ENCODE measurements around the gene SNX20.

Gene SNX20

DNA sequence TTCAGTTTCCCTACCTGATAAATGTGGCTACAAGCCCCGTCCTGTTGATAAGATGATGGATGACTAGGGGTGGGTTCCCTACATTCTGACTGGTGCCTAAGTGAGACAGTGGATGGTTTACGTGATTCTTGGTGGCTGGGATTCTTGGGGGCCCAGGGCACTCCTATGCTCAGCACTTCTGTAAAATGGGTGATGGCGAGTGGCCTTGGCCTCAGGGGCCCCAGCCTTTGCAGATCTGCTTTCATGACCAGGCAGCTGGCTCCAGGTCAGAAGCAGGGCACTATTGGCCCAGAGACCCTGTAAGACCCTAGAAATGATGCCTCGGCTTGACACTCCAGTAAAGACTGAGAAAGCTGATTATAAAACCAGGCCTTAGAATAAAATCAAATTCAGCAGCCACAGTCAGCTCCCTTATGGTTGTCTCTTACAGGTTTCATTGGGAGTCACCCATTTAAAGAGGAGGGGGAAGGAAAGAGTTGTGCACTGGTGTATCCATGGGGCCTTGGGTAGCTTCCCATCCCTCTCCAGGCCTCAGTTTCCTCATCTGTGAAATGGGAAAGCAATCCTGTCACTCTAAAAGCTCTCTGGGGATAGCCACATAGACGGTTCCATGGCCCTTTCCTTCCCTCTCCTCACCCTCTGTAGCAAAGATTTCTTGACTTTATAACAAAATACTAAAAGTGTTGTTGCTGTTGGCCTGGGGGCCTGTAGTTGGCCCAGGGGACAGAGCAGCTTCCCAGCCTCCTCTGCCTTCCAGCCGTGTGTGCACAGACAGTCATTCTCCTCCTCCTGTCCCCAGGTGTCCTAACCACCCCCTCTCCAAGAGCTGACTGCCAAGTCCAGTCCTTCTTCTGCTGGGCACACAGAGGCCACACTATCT lies 1.2 kb downstream of the SNX20 start:
- ATAC-seq, result no peak
- DNase-seq, result no peak

DNA sequence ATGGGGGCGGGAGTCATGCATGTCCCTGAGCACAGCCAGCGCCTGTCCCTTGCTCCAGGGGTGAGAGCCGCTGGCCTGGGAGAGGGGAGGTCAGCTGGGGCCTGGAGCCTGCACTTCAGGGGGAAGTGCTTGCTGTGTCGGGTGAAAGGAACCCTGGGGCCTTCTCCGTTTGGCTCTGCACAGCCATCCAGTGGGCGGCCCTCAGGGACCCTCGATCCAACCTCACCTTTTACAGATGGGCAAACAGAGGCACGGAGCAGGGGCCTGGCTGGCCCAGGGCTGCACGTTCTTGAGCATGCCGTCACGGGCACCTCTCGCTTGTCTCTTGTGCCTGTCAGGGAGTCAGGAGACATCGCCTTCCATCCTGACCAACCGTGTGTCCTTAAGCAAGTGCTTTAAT lies 1.8 kb downstream of the SNX20 start:
- ATAC-seq (no peak), DNase-seq (no peak)

DNA sequence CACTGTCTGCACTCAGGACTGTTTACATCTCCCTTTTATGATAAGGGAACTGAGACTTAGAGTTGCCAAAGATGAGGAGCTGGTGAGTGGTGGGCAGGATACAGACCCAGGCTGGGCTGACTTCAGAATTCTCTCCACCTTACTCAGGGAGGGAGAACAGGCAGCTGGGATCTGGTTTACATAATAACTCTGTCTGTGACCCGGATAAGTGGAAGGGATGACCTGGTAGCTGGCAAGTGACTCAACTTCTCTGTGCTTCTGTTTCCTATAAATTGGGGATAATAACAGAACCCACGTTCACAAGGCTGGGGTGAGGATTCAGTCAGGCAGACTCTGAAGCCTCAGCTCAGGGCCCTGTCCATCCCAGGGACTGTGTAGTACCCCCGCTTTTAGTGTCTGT lies 2.6 kb downstream of the SNX20 start:
- DNase-seq (no peak), ATAC-seq (no peak)

DNA sequence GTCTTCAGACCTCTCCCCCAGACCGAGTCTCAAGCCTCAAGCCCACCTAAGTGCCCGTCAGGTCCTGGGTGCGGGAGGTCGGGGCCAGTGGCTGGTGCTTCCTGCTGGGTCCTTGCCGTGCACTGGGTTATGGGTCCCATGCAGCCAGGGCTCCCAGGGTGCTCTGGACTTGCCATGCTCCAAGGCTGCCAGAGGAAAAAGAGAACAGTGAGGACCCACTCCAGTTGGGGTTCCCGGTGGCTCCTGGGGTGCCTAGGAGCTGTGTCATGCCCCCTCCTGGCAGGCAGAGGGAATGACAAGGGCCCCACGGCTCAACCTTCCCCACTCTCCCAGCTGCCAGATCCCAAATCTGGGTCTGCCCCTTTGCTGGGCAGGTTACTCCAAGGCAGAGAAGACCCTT lies 3.8 kb downstream of the SNX20 start:
- ATAC-seq, result no peak
- peak; percentile 37 for DNase-seq

DNA sequence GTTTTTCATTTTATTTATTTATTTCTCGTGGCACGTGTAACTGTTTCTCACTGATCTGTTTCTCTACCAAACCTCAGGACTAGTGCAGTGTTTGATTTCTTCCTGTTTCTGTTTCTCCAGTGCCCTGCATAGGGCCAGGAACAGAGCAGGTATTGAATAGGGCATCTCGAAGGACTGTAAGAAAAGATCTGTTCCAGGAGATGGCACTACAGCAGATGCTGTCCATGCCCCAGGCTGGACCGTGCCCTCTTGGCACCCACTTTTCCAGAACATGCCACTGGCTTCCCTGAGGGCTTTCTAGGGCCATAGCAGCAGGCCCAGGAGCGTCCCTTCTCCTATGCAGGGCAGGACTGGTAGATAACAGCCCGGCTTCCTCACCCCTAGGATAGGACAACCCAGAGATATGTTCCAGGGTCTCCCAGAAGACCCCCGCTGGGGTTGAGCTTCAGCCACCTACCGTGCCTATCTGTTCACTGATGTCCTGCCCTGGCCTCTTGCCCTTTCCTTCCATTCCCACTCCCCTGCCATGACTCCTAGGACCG lies 4.4 kb downstream of the SNX20 start:
- no peak for DNase-seq
- no peak for ATAC-seq

DNA sequence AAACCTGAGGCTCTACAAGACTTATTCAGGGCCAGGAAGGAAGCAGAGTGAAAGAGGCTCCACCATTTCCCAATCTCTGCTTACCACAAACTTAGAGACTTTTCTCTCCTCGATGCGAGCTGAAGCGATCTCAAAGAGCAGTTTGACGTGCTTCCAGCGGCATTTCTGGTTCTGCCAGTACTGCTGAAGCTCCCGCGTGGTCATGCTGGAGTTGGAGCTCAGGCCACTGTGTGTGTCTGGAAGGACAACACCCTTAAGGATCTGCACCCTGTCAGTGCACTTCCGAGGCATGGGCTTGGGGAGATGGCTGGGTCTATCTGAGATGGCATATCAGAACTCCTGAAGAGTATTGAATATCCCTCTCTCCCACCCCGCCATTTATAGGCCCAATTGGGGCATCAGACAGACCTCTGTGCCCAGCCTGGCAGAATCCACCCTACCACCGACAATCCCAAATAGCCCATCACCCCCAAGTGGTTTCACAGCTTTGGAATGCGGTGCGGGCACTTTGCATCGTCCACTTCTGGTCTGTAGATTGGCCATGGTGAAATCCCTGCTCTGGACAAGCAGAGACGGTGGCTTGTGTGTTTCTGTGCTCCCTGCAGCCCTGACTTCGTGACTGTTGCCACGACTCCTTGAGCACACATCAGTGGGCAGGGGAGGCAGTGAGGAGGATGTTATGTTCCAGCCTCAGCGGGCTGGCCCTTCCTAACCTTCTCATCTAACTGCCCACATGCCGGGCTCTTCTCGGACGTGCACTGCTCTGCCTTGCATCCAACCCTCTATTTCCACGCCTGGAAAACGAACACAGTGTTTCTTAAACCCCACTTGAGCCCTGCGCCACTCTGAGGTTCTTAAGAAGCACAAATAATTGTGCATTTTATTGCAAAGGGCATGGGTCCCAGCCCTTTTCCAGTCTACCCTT lies 5.2 kb downstream of the SNX20 start:
- DNase-seq, result no peak
- no peak for ATAC-seq

DNA sequence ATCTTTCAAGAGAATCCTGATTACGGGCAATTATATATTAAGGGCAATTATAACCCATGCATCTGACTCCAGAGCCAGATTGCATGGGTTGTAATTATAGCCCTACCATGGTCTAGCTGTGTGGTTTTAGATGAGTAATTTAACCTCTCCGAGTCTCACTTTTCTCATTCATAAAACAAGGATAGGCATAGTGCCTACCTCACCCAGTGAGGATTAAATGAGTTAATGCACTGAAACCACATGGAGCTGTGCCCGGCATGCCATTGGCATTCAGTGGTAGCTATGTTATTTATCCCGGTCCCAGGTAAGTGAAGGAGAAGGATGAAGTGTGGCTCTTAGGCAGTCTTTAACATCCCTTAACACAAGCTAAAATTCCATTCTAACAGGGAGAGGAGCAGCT lies 6.3 kb downstream of the SNX20 start:
- ATAC-seq (no peak), DNase-seq (no peak)

DNA sequence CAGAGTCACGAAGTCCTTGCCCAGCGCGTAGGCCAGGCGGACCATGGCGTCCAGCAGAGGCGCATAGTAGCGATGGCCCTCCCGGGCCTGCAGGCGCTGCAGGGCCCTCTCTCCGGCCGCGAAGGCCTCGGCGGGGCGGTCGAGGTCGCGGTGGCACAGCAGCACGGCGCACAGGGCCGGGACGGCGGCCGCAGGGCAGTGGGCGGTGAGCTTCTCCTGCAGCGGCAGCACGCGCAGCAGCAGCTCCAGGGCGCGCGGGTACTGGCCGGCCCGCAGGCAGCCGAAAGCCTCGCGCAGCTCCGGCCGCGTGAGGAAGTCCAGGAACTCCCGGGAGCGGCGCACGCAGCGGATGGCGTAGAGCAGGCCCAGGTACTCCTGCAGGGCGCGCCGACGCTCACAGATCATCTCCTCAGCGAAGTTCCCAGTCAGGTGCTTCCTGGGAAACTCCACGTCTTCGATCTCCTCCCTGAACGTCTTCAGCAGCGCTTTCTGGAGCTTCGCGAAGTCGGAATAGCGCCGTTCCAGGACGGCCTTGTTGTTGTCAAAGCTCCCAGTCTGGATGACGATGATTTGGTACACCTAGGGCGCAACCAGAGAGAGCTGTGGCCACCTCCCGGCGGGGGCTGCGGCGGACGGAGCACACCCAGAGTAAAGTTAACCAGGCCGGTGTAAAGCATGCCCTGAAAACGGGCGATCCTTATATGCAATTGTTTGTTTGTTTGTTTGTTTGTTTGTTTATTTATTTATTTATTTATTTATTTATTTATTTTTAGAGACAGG lies 7.4 kb downstream of the SNX20 start:
- no peak for DNase-seq
- ATAC-seq, result no peak

DNA sequence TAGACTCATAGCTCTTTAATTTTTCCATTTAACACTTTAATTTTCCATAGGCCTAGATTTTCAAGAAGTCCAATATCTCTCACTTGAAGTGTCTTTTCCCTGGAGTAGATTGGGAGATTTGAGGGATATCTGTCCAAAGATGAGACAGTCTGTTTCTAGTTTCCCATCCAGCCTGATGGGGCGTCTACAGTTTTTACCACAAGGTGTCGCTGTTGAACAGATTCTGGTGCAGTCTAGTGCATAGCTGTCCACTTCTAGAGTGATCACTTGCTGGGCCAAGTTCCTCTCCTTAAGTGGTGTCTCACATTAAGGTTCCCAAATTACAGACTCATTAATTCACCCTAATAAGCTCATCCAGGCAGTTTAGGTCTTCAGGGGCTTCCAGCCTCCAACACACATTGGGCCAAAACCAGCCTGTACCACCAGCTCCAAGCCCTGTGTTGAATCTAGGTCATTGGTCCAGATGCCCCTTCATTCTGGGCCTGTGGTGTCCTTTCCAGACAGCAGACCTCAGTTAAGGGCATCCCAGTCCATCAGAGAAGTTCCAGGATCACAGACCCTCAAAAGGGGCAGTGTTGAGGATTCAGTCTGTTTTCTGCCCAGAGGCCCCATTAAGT lies 9.4 kb downstream of the SNX20 start:
- DNase-seq (peak; percentile 73), ATAC-seq (no peak)

DNA sequence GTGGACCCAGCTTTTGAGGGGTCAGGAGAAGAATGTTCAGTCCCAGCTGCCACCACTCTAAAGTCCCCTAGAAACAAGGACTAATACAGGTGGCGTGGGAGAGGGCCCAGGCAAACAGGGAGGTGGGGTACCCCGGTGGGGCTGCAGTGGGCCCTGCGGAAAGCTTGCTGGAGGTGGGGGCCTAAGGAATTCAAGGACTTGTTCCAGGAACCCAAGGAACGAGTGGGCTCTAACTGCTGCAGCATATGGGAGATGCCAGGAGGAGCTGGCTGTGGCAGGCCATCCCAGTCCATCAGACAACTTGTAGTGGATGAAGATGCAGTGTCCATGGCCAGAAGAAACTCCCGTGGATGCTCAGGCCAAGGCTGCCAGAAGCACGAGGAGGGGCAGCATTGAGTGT lies 10.6 kb downstream of the SNX20 start:
- DNase-seq (no peak), ATAC-seq (no peak)

DNA sequence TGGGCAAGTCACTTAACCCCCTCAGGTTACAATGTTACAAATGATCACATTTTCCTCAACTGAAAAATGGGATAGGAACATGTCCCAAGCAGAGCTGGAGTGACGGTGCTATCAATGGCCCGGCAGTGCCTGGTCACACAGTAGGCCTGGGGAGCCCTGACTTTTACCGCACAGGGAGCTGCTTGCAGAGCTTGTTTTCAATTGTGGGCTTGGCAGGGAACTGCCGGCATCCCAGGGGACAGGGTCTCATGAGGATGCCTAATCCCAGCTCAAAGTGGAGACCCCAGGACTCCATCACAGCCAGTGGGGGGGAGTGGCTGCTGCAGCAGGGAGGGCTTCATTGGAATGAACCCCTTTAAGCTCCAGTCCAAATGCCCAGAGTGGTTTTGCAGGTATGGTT lies 11.4 kb downstream of the SNX20 start:
- ATAC-seq (no peak), DNase-seq (no peak)

DNA sequence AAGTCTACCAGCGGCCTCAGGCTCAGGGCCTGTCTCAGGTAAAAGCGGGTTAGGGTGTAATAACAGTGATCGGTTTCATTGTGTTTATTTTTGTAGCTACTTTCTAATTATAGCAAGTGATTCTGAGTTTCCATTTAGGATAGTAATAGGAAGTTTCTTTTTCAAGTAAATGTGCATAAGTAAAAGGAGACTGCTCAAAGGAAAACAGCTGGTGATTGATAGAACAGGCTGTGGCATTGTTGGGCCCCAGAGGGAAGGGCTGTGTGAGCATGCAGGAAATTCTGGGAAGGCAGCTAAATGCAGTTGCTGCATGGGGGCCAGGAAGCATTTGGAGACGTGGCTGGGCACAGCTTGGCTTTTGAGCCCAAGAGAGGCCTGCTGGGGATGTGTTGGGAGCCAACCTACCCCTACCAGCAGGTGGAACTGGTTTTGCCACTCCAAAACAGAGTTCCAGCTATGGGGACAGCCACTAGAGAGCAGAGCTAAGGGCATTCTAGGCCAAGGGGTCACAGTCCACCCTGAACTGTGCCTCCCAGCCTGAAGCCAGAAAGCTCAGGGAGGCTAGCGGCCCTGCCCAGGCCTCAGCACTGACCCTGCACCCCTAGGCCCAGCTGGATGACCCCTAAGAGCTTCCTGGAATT lies 12.6 kb downstream of the SNX20 start:
- no peak for DNase-seq
- ATAC-seq, result no peak

DNA sequence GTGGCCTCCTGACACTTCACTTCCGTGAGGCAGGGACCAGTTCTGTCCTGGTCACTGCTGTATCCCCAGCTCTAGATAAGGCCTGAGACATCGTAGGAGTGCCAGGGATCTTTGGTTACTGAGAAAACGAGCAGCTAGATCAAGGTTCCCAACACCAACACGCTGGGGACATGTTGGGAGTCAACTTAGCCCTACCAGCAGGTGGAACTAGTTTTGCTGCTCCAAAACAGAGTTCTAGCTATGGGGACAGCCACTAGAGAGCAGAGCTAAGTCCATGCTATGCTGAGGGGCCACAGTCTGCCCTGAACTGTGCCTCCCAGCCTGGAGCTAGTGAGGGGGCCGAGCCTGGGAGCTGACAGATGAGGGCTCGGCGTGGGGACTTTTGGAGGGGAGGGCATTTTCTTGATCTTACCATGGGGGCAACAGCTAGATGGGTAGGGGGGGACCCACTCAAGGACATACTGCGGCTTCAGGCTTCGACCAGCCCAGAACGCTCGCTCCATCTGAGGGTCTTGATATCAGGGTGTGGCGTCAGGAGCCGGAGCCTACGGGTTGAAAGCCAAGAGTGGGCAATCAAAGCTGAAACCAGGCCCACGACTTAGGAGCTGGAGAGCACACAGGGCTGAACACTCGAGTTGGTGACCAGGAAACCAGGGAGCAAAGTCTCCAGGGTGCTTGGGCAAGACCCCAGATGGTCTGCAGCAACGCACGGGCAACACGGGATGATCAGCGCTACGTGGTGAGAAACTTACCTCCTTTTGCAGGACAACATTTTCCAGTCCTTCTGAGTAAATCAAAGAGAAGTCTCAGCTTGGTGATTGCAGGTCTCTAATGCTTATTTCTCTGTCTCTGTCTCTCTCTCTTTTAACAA lies 13.4 kb downstream of the SNX20 start:
- DNase-seq (no peak), ATAC-seq (no peak)

DNA sequence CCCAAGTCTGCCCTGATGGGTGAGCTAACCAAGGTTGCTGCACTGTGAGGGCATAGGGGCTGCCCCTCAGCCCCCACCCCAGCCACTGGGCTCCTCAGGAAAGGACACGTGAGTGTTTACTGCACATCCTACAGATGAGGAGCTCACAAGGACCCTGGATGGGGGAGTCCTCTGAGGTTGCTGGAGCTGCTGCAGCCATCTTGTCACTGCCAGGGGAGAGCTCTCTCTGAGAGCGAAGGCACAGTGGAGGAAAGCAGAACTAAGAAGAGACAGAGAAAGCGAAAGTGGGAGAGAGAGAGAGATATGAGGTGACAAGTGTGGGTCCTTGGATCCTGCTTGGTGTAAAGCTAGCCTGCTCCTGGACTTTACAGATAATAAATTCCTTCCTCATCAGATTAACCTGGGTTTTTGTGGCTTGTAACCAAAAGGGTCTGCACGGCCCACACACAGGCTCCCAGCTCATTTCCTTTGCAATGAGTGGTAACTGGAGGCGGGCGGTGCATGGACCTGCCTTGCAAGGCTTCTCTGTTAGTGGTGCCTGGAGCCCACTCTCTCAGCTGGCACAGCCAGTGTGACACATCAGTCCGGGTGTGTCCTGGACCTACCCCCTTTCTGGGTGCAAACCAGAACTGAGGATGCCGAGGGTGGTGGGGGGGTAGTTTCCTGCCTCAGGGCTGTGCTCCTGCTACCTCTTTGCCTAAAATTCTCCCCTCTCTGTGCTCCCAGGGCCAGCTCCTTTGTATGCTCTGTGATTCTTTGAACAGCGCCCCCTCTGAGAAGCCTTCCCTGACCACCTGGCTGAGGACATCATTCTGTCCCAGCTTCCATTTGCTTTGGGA lies 14.2 kb downstream of the SNX20 start:
- DNase-seq (peak; percentile 67), ATAC-seq (peak; percentile 88)

DNA sequence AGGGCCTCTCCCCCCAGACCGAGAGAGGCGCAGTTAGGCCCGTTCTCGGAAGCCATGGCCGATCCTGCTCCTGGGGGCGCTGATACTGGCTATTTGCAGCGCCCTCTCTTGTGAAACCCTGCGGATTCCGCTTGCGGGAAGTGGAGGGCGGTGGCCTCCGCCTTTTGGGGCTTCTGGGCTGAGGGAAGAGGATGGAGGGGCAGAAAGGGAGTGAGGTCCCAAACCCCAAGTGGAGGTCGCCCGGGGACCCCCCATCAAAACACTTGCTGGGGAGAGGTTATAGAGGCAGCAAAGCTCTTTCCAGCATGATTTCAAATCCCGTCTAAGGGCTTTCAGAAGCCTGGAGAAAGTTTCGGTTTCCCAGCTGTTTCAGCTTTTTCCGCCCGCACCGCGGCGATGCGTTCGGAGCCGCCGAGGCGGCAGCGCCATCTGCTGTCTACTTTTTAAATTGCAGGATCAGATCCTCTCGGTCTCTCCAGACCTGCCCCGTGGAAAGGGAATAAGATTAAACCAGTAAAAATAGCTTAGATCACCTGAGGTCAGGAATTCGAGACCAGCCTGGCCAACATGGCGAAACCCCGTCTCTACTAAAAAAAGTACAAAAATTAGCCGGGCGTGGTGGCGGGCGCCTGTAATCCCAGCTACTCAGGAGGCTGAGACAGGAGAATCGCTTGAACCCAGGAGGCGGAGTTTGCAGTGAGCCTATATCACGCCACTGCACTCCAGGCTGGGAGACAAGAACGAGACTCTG lies 15.8 kb downstream of the SNX20 start:
- DNase-seq (peak; percentile 90), ATAC-seq (peak; percentile 24)

DNA sequence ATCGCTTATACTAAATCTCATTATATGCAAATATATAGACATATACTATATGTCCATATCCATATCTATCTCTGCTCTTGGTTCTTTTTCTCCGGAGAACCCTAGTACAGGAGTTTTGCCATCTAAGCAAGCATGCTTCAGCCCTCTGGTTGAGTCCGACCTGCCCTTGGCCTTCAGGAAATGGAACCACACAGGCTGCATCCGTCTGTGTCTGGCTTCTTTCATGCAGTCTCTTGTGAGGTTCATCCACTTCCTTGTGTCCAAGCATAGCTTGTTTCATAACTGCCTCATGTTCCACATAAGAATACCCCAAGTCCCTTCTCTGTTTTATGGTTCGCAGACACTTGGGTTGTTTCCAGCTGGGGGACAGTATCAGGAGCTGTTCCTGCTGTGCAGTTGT lies 16.8 kb downstream of the SNX20 start:
- DNase-seq (no peak), ATAC-seq (no peak)

DNA sequence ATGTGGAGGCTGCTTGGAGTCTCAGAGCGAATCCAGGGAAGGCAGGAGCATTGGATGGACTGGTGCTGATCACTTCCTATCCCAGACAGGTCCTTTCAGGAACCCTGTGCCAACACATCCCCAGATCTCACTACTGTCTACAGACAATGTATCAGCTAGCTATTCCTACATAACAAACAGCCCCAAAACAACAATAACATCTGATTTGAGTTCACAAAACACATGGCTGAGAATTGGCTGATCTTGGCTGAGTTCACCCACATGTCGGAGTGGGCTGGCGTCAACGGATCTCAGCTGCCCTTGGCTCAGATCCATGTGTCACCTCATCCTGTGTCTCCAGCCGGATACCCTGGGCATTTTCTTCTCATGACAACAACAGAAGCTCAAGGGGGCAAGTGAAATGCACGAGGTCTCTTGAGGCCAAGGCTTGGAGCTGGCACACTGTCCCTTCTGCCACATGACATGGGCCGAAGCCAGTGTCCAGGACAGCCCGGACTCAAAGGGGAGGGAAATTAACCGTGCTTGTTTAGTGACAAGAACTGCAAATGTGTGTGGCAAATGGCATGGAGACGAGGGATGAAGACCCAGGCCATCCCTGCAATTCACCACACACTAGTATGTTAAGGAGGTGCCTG lies 18.7 kb downstream of the SNX20 start:
- DNase-seq (no peak), ATAC-seq (no peak)

DNA sequence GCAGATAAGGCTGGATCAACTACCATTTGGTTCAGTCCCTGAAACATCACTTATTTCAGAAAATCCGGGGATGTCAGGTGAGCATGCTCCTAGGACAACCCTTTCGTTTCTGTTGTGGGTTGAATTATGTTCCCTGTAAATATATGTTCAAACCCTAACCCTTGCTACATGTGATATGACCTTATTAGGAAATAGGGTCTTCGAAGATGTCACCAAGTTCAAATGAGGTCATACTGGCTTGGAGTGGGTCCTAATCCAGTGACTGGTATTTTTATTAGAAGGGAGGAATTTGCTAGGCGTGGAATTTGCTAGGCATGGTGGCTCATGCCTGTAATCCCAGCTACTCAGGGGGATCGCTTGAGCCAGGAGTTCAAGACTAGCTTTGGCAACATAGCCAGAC lies 21.3 kb downstream of the SNX20 start:
- no peak for ATAC-seq
- no peak for DNase-seq

Measured in stimulated activated naive CD8-positive, alpha-beta T cell treated with anti-CD3 and anti-CD28 coated beads, Interleukin-15, Interleukin-2, amounts not matched to agents 100 U/mL and 50 U/mL, for 24 hours (primary cell).